HG02678 (cell line): Measurements from ENCODE around the gene MRFAP1.
"Not testable (repeated sequence)": the region's sequence is repeated elsewhere in the genome, so short reads cannot be mapped to it uniquely, and the experiment has no call there.

Experiments used
- ATAC-seq: cut with Tn5 transposase; IDR thresholded peaks from one replicate; pipeline ENCODE4 v1.9.1; 2021; ENCODE audit warnings: mild to moderate bottlenecking, moderate library complexity; ENCODE audit not compliant: unreplicated experiment

Gene MRFAP1

GRCh38 chr4:6663596-6664393 is 23.3 kb downstream of the MRFAP1 start:
- ATAC-seq: no peak

DNA sequence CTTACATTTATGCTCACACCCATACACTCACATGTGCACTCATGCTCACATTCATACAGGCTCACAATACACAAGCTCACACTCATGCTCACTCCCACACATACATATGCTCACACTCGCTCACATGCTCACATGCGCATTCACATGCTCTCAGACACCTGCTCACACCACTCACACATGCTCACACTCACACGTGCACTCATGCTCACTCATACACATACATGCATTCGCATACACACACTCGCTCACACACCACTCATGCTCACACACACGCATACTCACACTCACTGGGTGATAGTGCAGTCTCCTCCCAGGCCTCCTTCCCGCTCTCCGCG is 24.8 kb downstream of the MRFAP1 start:
- ATAC-seq: no peak

GRCh38 chr4:6668391-6668790 is 27.9 kb downstream of the MRFAP1 start:
- no peak for ATAC-seq

- no peak for ATAC-seq
These were observed 31.2 kb downstream of the MRFAP1 start for GRCh38 chr4:6671648-6672047.

- no peak for ATAC-seq
These were observed 31.6 kb downstream of the MRFAP1 start for GRCh38 chr4:6672131-6672530.

- ATAC-seq: not testable (repeated sequence)
These were observed 32.2 kb downstream of the MRFAP1 start for GRCh38 chr4:6672541-6673190.

DNA sequence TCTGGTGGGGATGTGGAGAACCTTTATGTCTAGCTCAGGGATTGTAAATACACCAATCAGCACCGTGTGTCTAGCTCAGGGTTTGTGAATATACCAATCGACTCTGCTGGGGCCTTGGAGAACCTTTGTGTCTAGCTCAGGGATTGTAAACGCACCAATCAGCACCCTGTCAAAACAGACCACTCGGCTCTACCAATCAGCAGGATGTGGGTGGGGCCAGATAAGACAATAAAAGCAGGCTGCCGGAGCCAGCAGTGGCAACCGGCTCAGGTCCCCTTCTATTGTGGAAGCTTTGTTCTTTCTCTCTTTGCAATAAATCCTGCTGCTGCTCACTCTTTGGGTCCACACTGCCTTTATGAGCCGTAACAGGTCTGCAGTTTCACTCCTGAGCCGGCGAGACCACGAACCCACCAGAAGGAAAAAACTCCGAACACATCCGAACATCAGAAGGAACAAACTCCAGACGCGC is 32.7 kb downstream of the MRFAP1 start:
- not testable (repeated sequence) for ATAC-seq

DNA sequence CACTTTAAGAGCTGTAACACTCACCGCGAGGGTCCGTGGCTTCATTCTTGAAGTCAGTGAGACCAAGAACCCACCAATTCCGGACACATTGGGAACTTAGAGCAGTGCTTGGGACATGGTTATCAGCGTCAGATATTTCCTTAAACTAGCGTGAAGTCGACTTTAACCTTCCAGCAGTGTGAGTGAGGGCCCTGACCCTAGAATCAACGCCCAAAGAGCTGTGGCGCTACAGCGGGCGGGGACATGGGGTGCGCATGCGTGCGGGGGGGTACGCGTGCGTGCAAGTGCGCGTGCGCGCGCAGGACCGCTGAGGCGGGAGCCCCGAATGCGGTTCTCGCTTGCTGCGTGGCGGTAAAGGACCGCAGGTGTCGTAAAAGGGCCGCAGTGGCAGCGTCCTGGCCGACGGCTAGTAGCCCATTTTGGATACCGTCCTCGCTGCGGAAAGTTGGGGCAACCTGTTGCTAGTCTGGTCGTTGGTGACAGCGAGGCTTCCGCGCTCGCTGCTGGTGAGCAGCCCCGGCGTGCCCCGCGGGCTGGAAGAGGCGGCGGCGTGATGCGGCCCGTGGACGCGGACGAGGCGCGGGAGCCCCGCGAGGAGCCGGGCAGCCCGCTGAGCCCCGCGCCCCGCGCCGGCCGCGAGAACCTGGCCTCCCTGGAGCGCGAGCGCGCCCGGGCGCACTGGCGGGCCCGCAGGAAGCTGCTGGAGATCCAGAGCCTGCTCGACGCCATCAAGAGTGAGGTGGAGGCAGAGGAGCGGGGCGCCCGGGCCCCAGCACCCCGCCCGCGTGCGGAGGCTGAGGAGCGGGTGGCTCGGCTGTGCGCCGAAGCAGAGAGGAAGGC is 33.4 kb downstream of the MRFAP1 start:
- peak; percentile 77 for ATAC-seq

- peak; percentile 39 for ATAC-seq
These were observed 34.1 kb downstream of the MRFAP1 start for GRCh38 chr4:6674500-6675149.

GRCh38 chr4:6676722-6677558 is 36.5 kb downstream of the MRFAP1 start:
- no peak for ATAC-seq

GRCh38 chr4:6680372-6681034 is 40.0 kb downstream of the MRFAP1 start:
- ATAC-seq: no peak

DNA sequence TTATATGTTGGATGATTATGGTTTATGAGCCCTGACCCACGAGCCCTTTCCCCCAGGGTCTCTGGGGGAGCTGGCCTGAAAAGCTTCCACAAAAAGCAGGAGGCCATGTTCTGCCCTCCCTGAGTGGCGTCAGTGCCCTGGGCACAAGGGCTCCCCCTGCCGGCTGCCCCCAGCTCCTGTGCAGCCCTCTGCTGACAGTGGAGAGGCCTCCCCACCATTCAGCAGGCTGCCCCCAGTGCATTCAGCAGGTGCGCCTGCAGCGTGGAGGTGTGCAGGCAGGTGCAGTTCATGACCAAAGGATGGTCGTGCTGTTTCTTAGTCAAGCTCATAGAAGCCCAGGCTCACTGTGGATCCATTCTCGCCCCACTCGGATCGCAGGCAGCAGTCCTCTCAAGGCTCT is 40.7 kb downstream of the MRFAP1 start:
- no peak for ATAC-seq

DNA sequence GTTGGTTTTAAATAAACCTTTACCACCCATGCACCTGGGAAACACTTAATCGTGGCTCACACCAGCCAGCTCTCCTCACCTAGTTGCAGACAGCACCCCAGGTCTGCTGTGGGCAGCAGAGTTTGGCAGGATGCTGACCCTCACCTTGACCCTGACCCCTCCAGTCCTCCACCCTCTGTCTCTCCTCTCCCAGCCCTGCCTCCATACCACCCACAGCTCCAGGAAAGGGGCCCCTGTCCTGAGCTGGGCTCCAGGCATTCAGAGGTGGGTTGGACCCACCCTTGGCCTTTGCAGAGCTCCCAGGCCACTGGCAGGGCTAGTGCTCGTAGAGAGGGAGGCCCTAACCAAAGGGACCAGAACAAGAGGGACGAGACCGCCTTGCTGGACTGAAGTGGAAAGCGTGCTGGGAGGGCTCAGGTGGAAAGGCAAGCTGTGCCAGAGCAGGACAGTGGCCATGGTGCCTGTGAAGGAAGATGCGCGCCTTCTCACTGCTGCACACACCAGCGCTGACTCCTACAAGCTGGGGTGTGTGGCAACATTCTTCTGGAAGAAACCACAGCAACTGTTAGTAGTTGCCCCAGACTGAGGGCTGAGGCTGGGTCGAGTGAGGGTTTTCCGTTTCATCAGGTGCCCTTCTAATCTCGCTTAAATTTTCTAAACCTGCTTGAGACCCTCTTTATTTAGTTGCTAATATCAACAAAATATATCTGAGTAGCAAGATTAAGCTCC is 42.5 kb downstream of the MRFAP1 start:
- ATAC-seq: no peak

DNA sequence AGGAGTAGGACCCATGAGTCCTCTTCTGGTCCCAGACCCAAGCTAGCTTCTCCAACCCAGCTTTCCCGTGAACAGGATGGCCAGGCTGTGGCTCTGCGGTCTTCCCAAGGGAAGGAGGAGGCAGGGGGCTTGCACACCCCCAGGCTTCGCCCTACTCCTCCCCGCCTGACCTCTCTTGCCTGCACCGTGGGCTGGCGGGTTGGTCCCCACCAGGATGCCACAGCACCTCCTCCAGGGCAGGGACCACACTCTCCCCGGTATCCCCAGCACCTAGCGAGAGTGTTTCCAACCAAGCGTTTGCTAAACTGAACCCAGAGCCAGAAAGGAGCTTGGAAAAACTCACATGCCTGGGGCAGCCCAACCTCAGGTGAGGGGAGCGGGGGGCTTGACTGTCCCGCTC is 44.2 kb downstream of the MRFAP1 start:
- ATAC-seq: no peak

DNA sequence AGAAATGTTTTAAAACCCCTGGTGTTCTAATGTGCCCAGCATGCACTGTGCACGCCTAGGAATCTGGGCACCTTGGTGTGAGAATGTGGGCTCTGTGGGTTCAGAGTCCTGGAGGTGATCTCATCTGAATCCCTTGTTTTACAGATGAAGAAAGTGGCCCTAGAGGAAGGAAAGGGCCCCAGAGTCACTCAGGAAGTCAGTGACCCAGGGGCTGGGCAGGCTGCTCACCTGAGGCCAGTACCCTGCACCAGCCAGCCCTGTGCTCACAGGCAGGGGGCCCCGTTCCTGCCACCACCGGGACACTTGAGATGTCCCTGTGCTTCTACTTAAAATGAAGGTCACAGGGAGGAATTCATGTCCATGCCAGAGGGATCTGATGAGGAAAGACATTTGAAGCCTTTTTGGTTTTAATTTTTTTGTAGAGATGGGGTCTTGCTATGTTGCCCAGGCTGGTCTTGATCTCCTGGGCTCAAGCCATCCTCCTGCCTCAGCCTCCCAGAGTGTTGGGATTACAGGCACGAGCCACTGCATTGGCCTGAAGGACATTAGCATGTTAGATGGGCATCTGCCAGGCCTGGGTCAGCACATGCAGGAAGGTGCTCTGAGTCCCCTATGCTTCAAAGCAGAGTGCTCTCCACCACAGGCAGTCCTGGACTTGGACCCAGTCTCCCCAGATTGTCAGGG is 45.8 kb downstream of the MRFAP1 start:
- no peak for ATAC-seq

- ATAC-seq: no peak
These were observed 47.7 kb downstream of the MRFAP1 start for GRCh38 chr4:6687947-6688878.

- peak; percentile 93 for ATAC-seq
These were observed 48.5 kb downstream of the MRFAP1 start for GRCh38 chr4:6688879-6689505.
